Astrocyte of the cerebellum (primary cell): ENCODE data around the gene ACTG2.

Experiments used
- DNase-seq: peaks from one replicate; pipeline ENCODE4 v3.0.0-alpha.2; 2011; ENCODE audit warnings: low read depth
- H3K4me3 ChIP-seq: 2 replicates; pipeline ENCODE4 v1.5.1; 2011; ENCODE audit warnings: mild to moderate bottlenecking, low read depth, low read length, moderate library complexity
- in situ Hi-C: cut with HindIII; loops from 2 replicates; pipeline ENCODE4 v1.10.0; 2017; ENCODE audit warnings: low sequenced_read_pairs
- TF ChIP-seq, protein P1 (sequence below): IDR thresholded peaks from 2 replicates; pipeline ENCODE4 v1.5.1; 2012; ENCODE audit warnings: low read length, low read depth, moderate library complexity, mild to moderate bottlenecking; ENCODE audit errors: missing control alignments

The ACTG2 gene

GRCh38 chr2:73891276-73891901 lies 1.4 kb upstream of the ACTG2 start:
- H3K4me3 ChIP-seq, result no peak overlapping the region
- no peak for DNase-seq
- TF ChIP-seq, protein P1, sequence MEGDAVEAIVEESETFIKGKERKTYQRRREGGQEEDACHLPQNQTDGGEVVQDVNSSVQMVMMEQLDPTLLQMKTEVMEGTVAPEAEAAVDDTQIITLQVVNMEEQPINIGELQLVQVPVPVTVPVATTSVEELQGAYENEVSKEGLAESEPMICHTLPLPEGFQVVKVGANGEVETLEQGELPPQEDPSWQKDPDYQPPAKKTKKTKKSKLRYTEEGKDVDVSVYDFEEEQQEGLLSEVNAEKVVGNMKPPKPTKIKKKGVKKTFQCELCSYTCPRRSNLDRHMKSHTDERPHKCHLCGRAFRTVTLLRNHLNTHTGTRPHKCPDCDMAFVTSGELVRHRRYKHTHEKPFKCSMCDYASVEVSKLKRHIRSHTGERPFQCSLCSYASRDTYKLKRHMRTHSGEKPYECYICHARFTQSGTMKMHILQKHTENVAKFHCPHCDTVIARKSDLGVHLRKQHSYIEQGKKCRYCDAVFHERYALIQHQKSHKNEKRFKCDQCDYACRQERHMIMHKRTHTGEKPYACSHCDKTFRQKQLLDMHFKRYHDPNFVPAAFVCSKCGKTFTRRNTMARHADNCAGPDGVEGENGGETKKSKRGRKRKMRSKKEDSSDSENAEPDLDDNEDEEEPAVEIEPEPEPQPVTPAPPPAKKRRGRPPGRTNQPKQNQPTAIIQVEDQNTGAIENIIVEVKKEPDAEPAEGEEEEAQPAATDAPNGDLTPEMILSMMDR, result no peak
- in situ Hi-C loops, result no loop called here

- no peak for DNase-seq
- TF ChIP-seq, protein P1, result no peak
- in situ Hi-C loops, result no loop called here
- no peak overlapping the region for H3K4me3 ChIP-seq
Measured at GRCh38 chr2:73893764-73894474, 1.1 kb downstream of the ACTG2 start.

DNA sequence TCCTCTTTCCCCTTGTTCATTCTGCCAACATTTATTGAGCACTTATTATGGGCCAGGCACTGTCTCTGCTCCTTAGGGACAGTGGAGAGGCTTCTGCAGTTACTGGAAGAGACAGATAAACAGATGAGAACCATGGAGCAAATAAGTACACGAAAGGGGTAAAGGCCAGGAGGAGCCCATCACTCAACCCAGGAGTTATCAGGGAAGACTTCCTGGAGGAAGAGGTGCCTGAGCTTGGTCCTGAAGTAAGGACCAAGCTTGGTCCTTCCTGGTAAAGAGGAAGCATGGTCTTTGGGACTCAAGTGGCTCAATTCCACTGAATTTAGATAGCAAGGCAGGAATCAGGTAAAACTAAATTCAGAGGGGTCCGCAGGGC lies 1.7 kb downstream of the ACTG2 start:
- no peak for DNase-seq
- no peak overlapping the region for H3K4me3 ChIP-seq
- TF ChIP-seq, protein P1, result no peak
- in situ Hi-C loops, result no loop called here

DNA sequence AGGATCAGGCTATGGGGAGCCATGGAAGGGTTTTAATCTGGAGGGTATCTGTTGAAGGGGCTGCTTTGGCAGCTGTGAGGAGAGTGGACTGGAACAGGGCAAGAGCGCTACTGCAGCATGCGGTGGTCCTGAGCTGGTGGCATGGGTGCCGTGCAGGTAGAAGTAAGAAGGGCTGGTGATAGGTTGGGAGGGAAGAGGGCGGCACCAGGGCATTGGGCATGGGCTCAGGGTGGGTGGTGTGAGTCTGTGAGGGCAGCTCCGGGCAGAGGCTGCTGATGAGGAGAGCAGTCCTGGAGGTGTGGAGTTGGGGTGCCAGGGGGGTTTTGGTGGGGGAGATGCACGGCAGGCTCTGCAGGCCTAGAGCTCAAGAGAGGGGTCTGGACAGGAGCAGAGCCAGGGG lies 2.1 kb downstream of the ACTG2 start:
- DNase-seq, result no peak
- TF ChIP-seq, protein P1, result no peak
- no peak overlapping the region for H3K4me3 ChIP-seq
- in situ Hi-C loops, result loop anchor here (5.0 kb wide), 1 partner anchor 33 kb away; no protein-coding TSS in a partner anchor

GRCh38 chr2:73895473-73895872 lies 2.7 kb downstream of the ACTG2 start:
- in situ Hi-C loops, result loop anchor here (5.0 kb wide), 1 partner anchor 33 kb away; no protein-coding TSS in a partner anchor
- TF ChIP-seq, protein P1, result no peak
- H3K4me3 ChIP-seq, result no peak overlapping the region
- DNase-seq, result no peak

- peak; percentile 98 for DNase-seq
- in situ Hi-C loops, result loop anchor here (5.0 kb wide), 1 partner anchor 34 kb away; no protein-coding TSS in a partner anchor
- no peak overlapping the region for H3K4me3 ChIP-seq
- TF ChIP-seq, protein P1, result no peak
Measured at GRCh38 chr2:73896362-73897239, 3.8 kb downstream of the ACTG2 start.
